Fibroblast of skin of right biceps (primary cell): Measurements from ENCODE around the gene NOP56.

Source experiments
- DNase-seq: peaks from one replicate; pipeline ENCODE4 v3.0.0-alpha.2; 2013

Gene NOP56, protein sequence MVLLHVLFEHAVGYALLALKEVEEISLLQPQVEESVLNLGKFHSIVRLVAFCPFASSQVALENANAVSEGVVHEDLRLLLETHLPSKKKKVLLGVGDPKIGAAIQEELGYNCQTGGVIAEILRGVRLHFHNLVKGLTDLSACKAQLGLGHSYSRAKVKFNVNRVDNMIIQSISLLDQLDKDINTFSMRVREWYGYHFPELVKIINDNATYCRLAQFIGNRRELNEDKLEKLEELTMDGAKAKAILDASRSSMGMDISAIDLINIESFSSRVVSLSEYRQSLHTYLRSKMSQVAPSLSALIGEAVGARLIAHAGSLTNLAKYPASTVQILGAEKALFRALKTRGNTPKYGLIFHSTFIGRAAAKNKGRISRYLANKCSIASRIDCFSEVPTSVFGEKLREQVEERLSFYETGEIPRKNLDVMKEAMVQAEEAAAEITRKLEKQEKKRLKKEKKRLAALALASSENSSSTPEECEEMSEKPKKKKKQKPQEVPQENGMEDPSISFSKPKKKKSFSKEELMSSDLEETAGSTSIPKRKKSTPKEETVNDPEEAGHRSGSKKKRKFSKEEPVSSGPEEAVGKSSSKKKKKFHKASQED

GRCh38 chr20:2651772-2652723 is at the start of gene NOP56:
NOP56 (plus strand) TSS chr20:2652632; CDS start chr20:2652661, 29 bp downstream.
- peak; percentile 93 for DNase-seq

DNA sequence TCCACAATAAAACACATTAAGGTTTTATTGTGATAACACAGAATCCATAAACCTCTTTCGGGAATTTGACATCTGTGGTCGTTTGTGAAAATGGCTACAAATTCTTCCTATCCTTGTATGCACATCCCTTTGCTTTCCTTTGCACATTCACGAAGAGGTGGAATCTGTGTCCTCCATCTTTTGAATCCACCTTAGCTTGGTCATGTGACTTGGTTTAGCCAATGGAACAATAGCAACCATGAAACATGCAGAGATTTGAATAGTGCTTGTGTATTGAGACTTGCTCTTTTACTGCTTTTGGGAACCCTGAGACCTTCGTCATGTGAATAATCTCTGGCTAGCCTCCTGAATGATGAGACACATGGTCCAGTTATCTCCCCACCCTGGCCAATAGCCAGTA is 49.7 kb upstream of the NOP56 start:
- no peak for DNase-seq

GRCh38 chr20:2603816-2604505 is 48.5 kb upstream of the NOP56 start:
- no peak for DNase-seq

- no peak for DNase-seq
These were observed 48.0 kb upstream of the NOP56 start for GRCh38 chr20:2604506-2604835.

GRCh38 chr20:2606507-2607006 is 45.9 kb upstream of the NOP56 start:
- no peak for DNase-seq

GRCh38 chr20:2610326-2610725 is 42.1 kb upstream of the NOP56 start:
- no peak for DNase-seq

GRCh38 chr20:2610941-2611720 is 41.3 kb upstream of the NOP56 start:
- DNase-seq: no peak

DNA sequence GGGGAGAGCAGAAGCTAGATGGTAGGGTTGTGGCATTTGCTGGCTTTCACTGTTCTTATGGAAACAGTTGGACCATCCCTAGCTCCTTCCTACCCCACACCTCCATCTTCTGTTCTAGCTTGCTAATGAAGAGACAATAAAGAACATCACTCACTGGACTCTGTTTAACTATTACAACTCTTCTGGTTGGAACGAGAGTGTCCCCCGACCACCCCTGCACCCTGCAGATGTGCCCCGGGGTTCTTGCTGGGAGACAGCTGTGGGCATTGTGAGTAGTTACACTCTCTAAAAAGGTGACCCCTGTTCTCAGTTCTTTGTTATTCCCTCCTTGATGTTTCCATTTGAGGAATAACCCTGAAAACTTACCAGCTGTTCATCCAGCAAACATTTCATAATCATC is 40.4 kb upstream of the NOP56 start:
- DNase-seq: no peak

GRCh38 chr20:2616634-2617033 is 35.8 kb upstream of the NOP56 start:
- DNase-seq: no peak

DNA sequence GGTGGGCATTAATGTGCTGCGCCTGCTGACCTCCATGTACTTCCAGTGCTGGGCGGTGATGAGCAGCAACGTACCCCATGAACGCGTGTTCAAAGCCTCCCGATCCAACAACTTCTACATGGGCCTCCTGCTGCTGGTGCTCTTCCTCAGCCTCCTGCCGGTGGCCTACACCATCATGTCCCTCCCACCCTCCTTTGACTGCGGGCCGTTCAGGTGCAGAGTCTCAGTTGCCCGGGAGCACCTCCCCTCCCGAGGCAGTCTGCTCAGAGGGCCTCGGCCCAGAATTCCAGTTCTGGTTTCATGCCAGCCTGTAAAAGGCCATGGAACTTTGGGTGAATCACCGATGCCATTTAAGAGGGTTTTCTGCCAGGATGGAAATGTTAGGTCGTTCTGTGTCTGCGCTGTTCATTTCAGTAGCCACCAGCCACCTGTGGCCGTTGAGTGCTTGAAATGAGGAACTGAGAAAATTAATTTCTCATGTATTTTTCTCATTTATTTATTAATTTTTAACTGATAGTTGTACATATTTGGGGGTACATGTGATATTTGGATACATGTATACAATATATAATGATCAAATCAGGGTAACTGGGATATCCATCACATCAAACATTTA is 35.2 kb upstream of the NOP56 start:
- DNase-seq: no peak

GRCh38 chr20:2618815-2619214 is 33.6 kb upstream of the NOP56 start:
- DNase-seq: no peak

GRCh38 chr20:2619337-2619736 is 33.1 kb upstream of the NOP56 start:
- no peak for DNase-seq

DNA sequence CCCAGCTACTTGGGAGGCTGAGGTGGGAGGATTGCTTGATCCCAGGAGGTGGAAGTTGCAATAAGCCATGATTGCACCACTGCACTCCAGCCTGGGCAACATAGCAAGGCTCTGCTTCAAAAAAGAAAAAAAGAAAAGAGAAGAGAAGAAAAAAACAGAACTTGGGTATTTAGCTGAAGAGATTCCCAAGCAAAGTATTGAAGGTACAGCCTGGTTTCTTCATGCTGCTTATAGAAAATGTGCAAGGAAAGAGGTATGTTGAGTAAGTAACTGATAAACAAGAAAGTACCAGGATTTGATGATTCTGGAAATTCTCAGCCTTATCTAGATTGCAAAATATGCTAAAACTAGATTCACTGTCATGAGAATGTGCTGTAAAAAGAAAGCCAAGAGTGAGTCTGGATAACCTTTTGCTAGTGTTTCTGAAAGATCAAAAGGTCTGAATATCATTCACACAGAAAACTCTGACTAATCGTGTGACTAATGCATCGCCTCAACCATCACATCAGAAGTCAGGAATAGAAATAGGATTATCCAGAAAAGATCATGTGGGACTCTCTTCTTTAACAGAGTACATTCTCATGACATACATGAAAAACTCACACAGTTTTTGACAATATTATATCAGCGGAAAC is 32.4 kb upstream of the NOP56 start:
- DNase-seq: peak; percentile 27

GRCh38 chr20:2624190-2624589 is 28.2 kb upstream of the NOP56 start:
- no peak for DNase-seq

DNA sequence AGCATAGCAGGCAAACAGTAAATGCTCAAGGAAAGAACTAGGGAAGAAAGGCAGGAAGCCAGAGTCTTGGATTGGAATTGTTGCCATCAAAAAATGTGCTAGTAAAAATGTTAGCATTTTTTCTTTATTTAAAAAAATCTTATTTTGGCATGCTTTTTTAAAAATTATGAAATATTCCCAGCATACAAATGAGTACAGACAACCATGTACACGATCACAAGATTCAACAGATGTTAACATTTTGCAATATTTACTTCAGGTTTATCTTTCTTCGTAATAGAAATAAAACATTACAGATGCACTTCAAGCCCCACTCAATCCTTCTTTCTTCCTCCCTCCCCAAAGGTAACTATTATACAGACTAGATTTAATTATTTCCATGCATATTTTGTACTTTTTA is 27.4 kb upstream of the NOP56 start:
- DNase-seq: no peak

GRCh38 chr20:2626853-2627541 is 25.4 kb upstream of the NOP56 start:
- peak; percentile 69 for DNase-seq

DNA sequence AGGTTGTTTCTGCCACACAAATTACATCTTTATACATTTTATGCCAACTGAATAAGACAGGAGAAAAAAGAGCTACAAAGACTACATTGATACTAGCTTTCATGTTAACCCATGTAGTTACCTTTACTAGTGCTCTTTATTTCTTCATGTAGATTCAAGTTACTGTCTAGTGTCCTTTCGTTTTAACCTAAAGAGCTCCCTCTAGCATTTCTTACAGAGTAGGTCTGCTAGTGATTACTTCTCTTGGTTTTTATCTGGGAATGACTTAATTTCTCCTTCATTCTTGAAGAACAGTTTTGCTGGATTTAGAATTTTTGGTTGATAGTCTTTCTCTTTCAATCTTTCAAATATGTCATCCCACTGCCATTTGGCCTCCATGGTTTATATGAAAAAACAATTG is 21.2 kb upstream of the NOP56 start:
- no peak for DNase-seq

DNA sequence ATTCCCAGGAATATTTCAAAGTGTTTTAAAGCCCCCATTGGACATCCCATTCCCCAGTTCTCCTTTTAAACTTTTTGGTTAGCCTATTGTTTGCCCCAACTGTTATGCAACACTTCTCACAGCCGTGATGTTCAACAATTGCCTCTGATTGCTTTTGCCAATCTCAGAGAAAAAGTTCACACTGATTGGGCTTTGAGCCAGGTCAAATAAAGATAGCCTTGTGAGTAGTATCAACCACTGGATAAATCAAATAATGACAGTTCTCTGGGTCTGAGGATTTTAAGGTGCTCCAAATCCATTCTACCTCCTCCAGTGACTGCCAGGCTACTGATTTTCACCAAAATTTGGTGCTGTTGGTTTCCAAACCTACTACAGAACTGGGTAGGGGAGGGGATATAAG is 19.1 kb upstream of the NOP56 start:
- DNase-seq: no peak

GRCh38 chr20:2637246-2637645 is 15.2 kb upstream of the NOP56 start:
- no peak for DNase-seq

DNA sequence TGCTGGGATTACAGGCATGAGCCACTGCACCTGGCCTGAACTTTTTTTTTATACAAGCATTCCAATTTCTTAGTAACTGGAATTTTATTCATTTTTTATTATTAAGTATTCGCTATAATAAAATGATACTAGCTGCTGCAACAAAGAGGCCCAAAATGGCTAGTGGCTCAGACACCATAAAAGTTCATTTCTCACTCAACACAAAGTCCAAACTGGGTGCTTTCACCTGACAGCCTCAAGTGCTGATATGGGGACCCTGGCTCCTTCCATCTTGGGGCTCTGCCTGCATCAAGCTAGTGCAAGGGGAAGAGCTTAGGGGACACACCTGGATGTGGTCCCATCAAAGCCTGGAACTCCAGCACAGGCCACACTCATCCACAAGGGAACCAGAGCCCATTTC is 12.2 kb upstream of the NOP56 start:
- no peak for DNase-seq
